WI38 (cell line): ENCODE measurements around the gene SIL1.

ENCODE experiments used
- H3K4me3 ChIP-seq: 2 replicates; pipeline ENCODE4 v1.5.1; 2011; ENCODE audit warnings: low read depth, mild to moderate bottlenecking, control low read depth, low read length
- TF ChIP-seq, protein P1 (sequence below): IDR thresholded peaks from 2 replicates; pipeline ENCODE4 v1.5.1; 2012; ENCODE audit warnings: low read depth, mild to moderate bottlenecking, control low read depth, low read length

SIL1 gene

DNA sequence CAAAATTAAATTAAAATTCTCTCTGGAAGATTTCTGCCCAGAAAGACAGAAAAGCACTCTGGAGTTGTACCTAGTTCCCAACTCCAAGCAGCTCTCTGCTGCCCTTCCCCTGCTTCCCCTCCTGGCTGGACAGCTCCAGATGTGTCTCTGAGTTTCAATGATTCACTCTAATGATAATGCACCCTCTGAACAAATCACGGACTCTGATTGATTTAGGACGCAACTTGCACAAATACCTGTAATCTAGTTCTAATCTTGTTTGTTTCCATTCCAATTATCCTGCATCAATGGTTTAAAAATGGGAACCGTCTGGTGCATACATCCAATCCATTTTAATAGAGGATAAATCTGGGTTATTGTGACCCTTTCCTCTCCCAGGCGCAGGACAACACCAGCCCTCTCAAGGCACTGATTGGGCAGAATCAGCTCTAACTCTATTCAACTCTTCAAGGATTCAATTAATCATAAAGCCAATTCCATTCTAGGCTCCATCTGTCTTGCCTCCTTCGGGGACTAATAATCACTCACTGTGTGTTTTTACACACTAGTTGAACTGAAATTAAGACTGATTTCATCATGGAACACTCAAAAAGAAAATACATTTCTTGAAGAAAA lies 211.9 kb downstream of the SIL1 start:
- TF ChIP-seq, protein P1, sequence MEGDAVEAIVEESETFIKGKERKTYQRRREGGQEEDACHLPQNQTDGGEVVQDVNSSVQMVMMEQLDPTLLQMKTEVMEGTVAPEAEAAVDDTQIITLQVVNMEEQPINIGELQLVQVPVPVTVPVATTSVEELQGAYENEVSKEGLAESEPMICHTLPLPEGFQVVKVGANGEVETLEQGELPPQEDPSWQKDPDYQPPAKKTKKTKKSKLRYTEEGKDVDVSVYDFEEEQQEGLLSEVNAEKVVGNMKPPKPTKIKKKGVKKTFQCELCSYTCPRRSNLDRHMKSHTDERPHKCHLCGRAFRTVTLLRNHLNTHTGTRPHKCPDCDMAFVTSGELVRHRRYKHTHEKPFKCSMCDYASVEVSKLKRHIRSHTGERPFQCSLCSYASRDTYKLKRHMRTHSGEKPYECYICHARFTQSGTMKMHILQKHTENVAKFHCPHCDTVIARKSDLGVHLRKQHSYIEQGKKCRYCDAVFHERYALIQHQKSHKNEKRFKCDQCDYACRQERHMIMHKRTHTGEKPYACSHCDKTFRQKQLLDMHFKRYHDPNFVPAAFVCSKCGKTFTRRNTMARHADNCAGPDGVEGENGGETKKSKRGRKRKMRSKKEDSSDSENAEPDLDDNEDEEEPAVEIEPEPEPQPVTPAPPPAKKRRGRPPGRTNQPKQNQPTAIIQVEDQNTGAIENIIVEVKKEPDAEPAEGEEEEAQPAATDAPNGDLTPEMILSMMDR = no peak
- no peak overlapping the region for H3K4me3 ChIP-seq

DNA sequence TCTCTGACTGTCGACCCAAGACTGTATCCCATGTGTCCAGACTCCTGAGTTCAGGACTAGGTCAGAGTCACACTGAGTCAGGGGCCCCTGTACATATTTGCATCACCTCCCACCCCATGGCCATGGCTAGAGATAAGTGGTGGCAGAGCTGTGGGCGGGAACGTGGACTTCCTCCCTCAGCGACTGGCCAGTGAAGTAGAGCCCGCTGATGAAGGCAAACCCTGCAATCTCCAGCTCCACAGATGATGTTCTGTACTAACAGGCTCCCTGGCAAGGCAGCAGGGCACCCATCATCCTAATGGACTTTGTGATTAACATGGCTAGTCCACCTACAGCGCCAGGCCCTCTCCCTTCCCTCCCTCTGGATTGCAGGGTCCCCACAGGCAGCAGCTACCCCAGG lies 212.5 kb downstream of the SIL1 start:
- H3K4me3 ChIP-seq = no peak overlapping the region
- TF ChIP-seq, protein P1 = no peak

DNA sequence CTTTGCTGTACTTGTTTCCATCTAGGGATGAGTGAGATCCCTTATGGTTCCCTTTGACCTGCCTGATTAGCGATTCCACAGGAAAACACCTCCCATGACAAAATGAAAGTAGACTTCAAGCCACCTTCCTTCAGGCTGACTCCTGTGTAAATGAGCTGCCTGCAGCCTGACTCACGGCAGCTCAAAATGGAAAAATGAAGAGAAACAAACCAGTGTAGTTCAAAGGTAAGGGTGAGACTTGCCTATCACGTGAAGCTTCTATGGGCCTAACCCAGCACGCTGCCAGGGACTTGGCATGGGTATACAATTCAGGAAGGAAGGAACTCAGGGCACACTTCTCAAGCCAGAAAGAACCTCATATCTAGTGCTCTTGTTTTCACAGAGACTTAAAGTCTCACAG lies 212.9 kb downstream of the SIL1 start:
- no peak overlapping the region for H3K4me3 ChIP-seq
- TF ChIP-seq, protein P1 = no peak

DNA sequence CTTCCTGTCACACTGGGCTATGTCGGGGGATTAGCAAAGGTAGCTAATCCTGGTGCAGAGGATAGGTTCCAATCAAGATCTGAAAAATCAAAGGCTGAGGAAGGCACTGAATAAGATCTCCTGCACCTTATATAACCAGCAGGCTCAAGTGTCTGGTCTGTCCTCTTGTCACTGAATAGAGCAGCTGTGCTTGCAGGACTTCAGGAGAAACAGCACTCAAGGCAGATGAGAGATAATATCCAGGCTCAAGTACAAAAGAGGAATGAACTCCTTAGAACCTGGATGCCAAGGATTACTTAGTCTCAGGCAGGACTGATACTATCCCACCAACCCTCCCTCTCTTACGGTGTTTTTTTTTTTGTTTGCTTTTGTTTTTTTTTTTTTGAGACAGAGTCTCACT lies 214.2 kb downstream of the SIL1 start:
- H3K4me3 ChIP-seq = no peak overlapping the region
- TF ChIP-seq, protein P1 = no peak

DNA sequence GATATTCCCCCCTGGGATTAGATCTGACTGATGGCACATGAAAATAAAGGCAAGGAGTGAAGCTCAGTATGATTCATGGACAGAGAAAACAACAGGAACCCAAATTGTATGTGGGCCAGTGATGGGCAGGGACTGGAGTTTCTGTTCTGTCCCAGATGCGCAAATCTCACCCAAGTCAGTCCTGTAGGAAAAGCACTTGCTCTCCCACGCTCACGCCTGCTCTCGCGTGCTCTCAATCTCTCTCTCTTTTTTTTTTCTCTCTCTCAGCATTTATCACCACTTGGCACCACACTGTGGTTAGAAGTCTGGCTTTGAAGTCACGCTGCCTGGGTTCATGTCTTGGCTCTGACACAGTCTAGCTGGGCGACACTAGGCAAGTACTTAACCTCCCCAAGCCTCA lies 216.6 kb downstream of the SIL1 start:
- H3K4me3 ChIP-seq = no peak overlapping the region
- TF ChIP-seq, protein P1 = no peak

DNA sequence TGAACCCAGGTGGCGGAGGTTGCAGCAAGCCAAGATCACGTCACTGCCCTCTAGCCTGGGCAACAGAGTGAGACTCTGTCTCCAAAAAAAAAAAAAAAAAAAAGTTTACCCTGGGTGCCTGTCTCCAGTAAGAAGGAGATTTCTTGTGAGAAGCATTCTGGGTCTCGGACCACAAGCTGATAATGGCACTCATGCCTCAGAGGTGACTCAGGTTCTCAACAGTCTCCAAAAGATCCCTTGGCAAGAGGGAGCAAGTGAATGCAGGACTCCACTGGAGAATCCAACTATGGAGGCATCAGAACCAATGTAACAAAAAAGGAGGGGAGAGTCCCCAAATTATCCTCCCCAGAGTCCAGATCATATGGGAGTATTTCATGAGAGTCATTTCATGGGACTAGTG lies 217.0 kb downstream of the SIL1 start:
- H3K4me3 ChIP-seq = no peak overlapping the region
- TF ChIP-seq, protein P1 = no peak

DNA sequence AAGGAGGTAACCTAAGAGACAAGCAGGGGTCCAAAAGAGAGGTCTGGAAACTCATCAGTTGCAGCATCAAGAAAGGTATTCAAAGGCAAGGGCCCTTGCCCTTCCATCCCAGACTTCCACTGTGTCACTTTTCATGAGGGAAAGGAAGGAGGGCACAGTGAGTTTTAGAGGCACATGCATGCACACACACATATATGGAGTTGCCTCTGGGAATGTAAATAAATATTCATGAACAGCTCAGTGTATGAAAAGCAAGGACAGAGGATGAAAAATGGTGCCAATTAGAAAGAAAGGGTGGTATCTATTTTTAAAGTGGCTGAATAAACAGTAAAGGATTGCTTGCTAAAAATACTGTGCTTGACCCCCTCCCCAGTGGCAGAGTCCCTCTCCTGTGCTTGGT lies 217.7 kb downstream of the SIL1 start:
- TF ChIP-seq, protein P1 = no peak
- no peak overlapping the region for H3K4me3 ChIP-seq
